HEK293T (cell line): ENCODE results near the gene TRRAP.

Source experiments
- CTCF ChIA-PET: fragments of 350-600 bp; formaldehyde crosslinking; extraction: SDS; loops from one replicate; lab custom pipeline; 2021; ENCODE audit warnings: antibody characterized with exemption, inconsistent platforms; lab: Yijun Ruan, JAX
- POLR2A ChIA-PET: fragments of 350-600 bp; formaldehyde crosslinking; extraction: SDS; loops from one replicate; lab custom pipeline; 2020; ENCODE audit warnings: antibody characterized with exemption, inconsistent platforms; lab: Yijun Ruan, JAX
- DNase-seq: peaks from one replicate; pipeline ENCODE4 v3.0.0; 2012; ENCODE audit warnings: mixed read lengths; ENCODE audit errors: extremely low spot score
- ARNT ChIP-seq: fragments of 450-650 bp; IDR thresholded peaks from 2 replicates; pipeline ENCODE4 v1.6.1; 2017; ENCODE audit warnings: mild to moderate bottlenecking
- BHLHE40 ChIP-seq: fragments of 450-650 bp; IDR thresholded peaks from 2 replicates; pipeline ENCODE4 v1.6.1; 2016; ENCODE audit warnings: mild to moderate bottlenecking, moderate library complexity, borderline replicate concordance
- CTBP1 ChIP-seq: fragments of 450-650 bp; IDR thresholded peaks from 2 replicates; pipeline ENCODE4 v1.6.1; 2016; ENCODE audit warnings: borderline replicate concordance
- ELF4 ChIP-seq: fragments of 450-650 bp; IDR thresholded peaks from 2 replicates; pipeline ENCODE4 v1.6.1; 2017; ENCODE audit warnings: antibody characterized with exemption
- FOXA1 ChIP-seq: fragments of 450-650 bp; IDR thresholded peaks from 2 replicates; pipeline ENCODE4 v1.6.1; 2016; ENCODE audit warnings: mild to moderate bottlenecking
- FOXK2 ChIP-seq: fragments of 450-650 bp; IDR thresholded peaks from 2 replicates; pipeline ENCODE4 v1.6.1; 2016; ENCODE audit warnings: mild to moderate bottlenecking
- FOXM1 ChIP-seq: fragments of 450-650 bp; IDR thresholded peaks from 2 replicates; pipeline ENCODE4 v1.6.1; 2017; ENCODE audit warnings: mild to moderate bottlenecking, borderline replicate concordance
- HDGF ChIP-seq: fragments of 450-650 bp; IDR thresholded peaks from 2 replicates; pipeline ENCODE4 v1.6.1; 2017; ENCODE audit warnings: antibody characterized with exemption, borderline replicate concordance
- L3MBTL2 ChIP-seq: fragments of 450-650 bp; conservative IDR thresholded peaks from 2 replicates; pipeline ENCODE4 v1.6.1; 2016; ENCODE audit warnings: mild to moderate bottlenecking
- LEF1 ChIP-seq: fragments of 450-650 bp; IDR thresholded peaks from 2 replicates; pipeline ENCODE4 v1.6.1; 2017; ENCODE audit warnings: mild to moderate bottlenecking, borderline replicate concordance
- NFRKB ChIP-seq: fragments of 450-650 bp; IDR thresholded peaks from 2 replicates; pipeline ENCODE4 v1.6.1; 2016; ENCODE audit warnings: mild to moderate bottlenecking, moderate library complexity
- PKNOX1 ChIP-seq: fragments of 450-650 bp; IDR thresholded peaks from 2 replicates; pipeline ENCODE4 v1.6.1; 2016
- SP1 ChIP-seq: fragments of 450-650 bp; IDR thresholded peaks from 2 replicates; pipeline ENCODE4 v1.6.1; 2017
- SUZ12 ChIP-seq: fragments of 450-650 bp; IDR thresholded peaks from 2 replicates; pipeline ENCODE4 v1.6.1; 2016; ENCODE audit warnings: mild to moderate bottlenecking
- TARDBP ChIP-seq: fragments of 450-650 bp; IDR thresholded peaks from 2 replicates; pipeline ENCODE4 v1.6.1; 2016
- ZNF384 ChIP-seq: fragments of 450-650 bp; IDR thresholded peaks from 2 replicates; pipeline ENCODE4 v1.6.1; 2016

Gene TRRAP

DNA sequence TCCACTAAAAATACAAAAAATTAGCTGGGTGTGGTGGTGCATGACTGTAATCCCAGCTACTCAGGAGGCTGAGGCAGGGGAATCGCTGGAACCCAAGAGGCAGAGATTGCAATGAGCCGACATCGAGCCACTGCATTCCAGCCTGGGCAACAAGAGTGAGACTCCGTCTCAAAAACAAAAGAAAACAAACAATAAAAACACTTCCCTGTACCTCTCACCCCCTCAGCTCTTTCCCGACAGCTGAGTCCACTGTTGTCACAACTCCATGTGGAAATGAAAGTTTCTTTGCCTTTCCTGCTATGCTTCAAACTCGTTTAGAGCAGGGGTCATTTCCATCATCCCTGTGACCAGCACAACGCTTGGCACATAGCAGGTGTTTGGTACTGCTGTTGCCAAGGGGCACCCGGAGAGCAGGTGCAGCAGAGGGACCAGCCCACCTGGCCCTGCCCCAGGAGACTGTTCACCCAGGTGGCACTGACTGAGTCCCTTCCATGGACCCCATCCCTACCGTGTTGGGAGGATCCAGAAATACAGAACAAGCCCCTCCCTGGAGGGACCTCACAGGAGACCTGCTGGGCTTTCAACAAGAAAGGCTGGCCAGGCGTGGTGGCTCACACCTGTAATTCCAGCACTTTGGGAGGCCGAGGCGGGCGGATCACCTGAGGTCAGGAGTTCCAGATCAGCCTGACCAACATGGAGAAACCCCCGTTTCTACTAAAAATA, 13.4 kb upstream of the TRRAP start:
- CTCF ChIA-PET, result interaction anchor here (0.9 kb wide), 1 partner anchor 8 kb away, joined by 3 read pairs; no protein-coding TSS in a partner anchor

GRCh38 chr7:98866351-98866750, 12.0 kb upstream of the TRRAP start:
- DNase-seq, result no peak
- ChIA-PET POLR2A (no interaction called here), CTCF (interaction anchor here (0.8 kb wide), 1 partner anchor 26 kb away, joined by 9 read pairs; no protein-coding TSS in a partner anchor)
- TF ChIP-seq HDGF (no peak), PKNOX1 (no peak)

More for the DNA sequence above, 13.4 kb upstream of the TRRAP start:
- POLR2A ChIA-PET, result interaction anchor here (1.7 kb wide), 1 partner anchor 13 kb away, joined by 4 read pairs; the partner anchor contains the start of gene TRRAP
- TF ChIP-seq LEF1 (no peak), FOXA1 (no peak), BHLHE40 (no peak), SUZ12 (no peak), PKNOX1 (no peak), ELF4 (no peak), TARDBP (no peak), CTBP1 (no peak), HDGF (no peak), FOXK2 (no peak), ARNT (no peak)
- no peak for DNase-seq

DNA sequence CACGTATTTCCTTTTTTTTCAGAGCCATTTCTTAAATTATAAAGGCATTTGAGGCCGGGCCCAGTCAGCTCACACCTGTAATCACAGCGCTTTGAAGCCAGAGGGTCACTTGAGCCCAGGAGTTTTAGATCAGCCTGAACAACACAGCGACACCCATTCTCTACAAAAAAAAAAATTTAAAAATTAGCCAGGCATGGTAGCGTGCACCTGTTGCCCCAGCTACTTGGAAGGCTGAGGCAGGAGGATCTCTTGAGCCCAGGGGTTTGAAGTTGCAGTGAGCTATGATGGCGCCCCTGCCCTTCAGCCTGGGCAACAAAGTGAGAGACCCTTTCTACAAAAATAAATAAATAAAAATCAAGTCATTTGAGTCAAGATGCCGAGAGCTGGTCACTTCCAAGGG, 11.6 kb upstream of the TRRAP start:
- no peak for DNase-seq
- TF ChIP-seq TARDBP, result no peak
- no peak for TF ChIP-seq SUZ12
- no peak for TF ChIP-seq BHLHE40
- no peak for TF ChIP-seq PKNOX1
- no peak for TF ChIP-seq ARNT
- no peak for TF ChIP-seq HDGF
- ChIA-PET POLR2A (interaction anchor here (0.7 kb wide), 1 partner anchor 12 kb away, joined by 3 read pairs; the partner anchor contains the start of gene TRRAP), CTCF (interaction anchor here (0.6 to 0.8 kb wide), 2 partner anchors 25 to 27 kb away, joined by 6 to 9 read pairs; no protein-coding TSS in a partner anchor)

DNA sequence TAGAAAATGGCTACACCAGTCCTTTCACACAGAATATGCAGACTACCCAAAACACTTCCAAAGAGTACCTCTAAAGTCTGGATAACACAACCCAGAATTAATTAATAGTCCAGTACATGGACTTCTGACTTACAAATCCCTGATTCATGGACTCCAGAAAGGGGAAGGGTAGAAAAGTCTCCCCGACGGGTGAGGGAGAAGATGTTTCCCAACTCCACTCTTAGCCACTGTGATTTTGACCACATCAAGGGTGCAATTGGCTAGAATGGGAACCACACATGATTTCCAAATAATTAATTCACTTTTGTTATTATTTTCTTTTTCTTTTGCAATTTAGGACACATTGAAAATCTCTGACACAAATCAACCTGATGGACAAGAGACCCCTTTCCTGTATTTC, 9.9 kb upstream of the TRRAP start:
- no peak for DNase-seq
- CTCF ChIA-PET, result no interaction called here
- POLR2A ChIA-PET, result no interaction called here
- TF ChIP-seq SUZ12, result no peak
- no peak for TF ChIP-seq PKNOX1
- no peak for TF ChIP-seq FOXA1
- TF ChIP-seq FOXM1, result no peak
- no peak for TF ChIP-seq SP1
- TF ChIP-seq CTBP1, result no peak
- no peak for TF ChIP-seq L3MBTL2
- no peak for TF ChIP-seq ZNF384
- TF ChIP-seq ELF4, result no peak
- TF ChIP-seq BHLHE40, result no peak
- TF ChIP-seq FOXK2, result no peak
- TF ChIP-seq ARNT, result no peak
- TF ChIP-seq NFRKB, result no peak
- TF ChIP-seq TARDBP, result no peak
- no peak for TF ChIP-seq HDGF

DNA sequence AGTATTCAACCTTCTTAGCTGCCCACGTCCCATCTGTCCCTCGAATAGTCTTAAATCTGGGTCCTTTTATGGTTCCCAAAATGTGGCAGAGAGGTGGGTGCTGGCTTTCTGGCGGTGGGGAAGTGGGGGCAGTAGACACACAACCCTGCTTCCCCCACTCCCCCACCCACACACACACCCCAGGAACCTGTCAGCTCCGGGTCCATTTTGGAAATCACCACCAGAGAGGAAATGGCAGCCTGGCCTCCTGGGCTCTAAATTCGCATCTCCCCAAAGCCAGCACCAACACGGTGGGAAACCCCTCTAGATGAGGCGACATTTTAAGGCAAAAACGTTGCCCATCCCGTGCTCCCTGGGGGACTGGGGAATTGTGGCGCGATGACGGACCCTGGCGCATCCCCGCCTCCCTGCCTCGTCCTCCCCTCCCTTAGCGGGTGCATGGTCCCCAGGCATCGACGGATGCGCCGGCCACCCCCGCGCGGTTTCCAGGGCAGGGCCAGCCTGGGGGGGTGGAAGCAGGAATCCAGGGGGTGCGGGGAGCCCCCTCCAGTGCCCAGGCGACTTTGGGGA, 9.2 kb upstream of the TRRAP start:
- DNase-seq, result no peak
- TF ChIP-seq FOXK2 (no peak), ZNF384 (no peak), CTBP1 (no peak), SP1 (no peak), FOXA1 (no peak), FOXM1 (no peak), LEF1 (no peak), NFRKB (no peak), L3MBTL2 (no peak), ELF4 (no peak), HDGF (no peak), BHLHE40 (no peak), SUZ12 (no peak), ARNT (no peak), TARDBP (no peak), PKNOX1 (no peak)
- ChIA-PET CTCF (no interaction called here), POLR2A (interaction anchor here (1.0 kb wide), 1 partner anchor 10 kb away, joined by 3 read pairs; no protein-coding TSS in a partner anchor)
